ENCODE measurements around the gene RLIM. TPM values are rescaled to one million over a fixed set of nuclear protein-coding genes. Genes with fewer than 3 reads are reported as not detected.

RLIM gene
- total RNA-seq, 1 experiment from 2014 or later: 18.5 TPM

DNA sequence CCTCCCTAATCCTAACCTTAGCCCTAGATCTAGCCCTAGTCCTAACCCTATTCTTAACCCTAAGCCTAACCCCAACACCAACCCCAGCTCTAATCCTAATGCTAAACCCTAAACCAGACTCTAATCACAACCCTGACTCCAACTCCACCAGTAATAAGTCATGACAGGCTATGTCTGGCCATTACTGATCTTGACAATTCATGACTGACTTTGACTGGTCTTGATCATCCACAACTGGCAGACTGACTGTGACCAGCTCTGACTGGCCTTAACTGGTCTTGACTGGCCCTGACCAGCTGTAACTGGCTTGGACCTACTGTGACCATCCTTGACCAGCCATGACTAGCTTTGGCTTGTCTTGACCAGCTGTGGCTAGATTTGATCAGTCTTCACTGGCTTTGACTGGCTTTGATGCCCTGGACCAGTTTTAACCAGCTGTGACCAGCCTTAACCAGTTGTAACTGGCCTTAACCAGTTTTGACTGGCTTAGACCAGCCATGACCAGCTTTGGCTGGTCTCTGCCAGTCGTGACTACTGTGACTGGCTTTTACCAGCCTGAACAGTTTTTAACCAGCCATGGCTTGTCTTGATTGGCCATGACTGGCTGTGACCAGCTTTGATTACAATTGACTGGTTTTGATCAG, 68.4 kb downstream of the RLIM start:
- in situ Hi-C loops (cut with HindIII; ENCODE audit: low pct_unique_long_range_greater_than_20kb, low sequenced_read_pairs): no loop called here
- no peak for DNase-seq (ENCODE audit: low read depth)

GRCh38 chrX:74540635-74541249, 73.7 kb downstream of the RLIM start:
- in situ Hi-C loops (cut with HindIII; ENCODE audit: low pct_unique_long_range_greater_than_20kb, low sequenced_read_pairs): no loop called here
- DNase-seq (ENCODE audit: low read depth): no peak

- in situ Hi-C loops (cut with HindIII; ENCODE audit: low pct_unique_long_range_greater_than_20kb, low sequenced_read_pairs): no loop called here
- no peak for DNase-seq (ENCODE audit: low read depth)
Measured at GRCh38 chrX:74536832-74537371, 77.5 kb downstream of the RLIM start.

- peak; percentile 69 for DNase-seq (ENCODE audit: low read depth)
- in situ Hi-C loops (cut with HindIII; ENCODE audit: low pct_unique_long_range_greater_than_20kb, low sequenced_read_pairs): no loop called here
Measured at GRCh38 chrX:74536152-74536831, 78.1 kb downstream of the RLIM start.

- in situ Hi-C loops (cut with HindIII; ENCODE audit: low pct_unique_long_range_greater_than_20kb, low sequenced_read_pairs): no loop called here
- DNase-seq (ENCODE audit: low read depth): peak; percentile 20
Measured at GRCh38 chrX:74535408-74536151, 78.8 kb downstream of the RLIM start.

Other genes with a start within 250 kb of the RLIM start
- 0.14 and 0.70 TPM in 2 replicates for gene SLC16A2, start 193.1 kb downstream of the RLIM start, total RNA-seq (2014; rRNA removed; shearing (Covaris generic); ENCODE audit: low replicate concordance)